ENCODE measurements around the gene PRKG1.

DNA sequence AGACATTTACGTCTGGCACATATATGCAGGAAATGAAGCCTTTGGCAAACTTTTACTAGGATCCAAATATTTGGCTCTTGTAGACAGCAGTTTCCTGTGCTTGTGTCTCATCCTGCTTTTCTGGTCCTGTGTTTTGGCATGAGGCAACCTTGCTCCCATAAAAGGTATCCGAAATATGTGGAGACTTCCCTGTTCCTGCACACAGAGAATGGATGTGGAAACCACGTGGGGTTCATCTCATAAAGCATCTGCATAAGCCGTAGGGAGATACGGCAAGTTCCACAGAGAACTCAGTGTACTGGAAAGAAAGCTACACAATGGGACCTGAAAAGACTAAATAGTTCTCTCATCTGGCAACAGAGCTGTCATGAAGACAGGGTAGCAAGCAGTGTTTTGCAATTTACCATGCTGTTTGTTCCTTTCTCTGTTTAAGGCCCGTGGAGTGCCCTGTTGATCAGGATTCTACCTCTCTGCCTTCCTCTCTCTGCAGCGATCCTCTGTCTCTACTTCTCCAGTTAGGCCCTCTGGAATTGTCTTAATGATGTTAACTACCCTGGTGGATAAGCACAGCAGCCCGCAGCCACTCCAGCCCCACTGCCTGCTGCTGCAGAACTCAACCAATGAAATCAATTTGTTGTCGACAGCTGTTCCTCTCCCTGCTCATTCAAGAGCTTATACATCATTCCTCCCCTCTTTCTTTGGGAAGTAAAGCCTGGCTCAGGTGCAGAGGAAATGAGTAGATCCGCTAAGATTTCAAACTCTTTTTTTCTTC, 331.5 kb downstream of the PRKG1 start:
- TF ChIP-seq EZH2 (IDR thresholded peaks at IDR 0.05; ENCODE audit: insufficient read depth, poor library complexity, severe bottlenecking) (no peak), EZH2phosphoT487 (IDR thresholded peaks at IDR 0.05; ENCODE audit: insufficient read depth, low read depth) (no peak)

Measured in GM23248 (cell line).